Muscle of arm (tissue), 12 donors: Measurements from ENCODE around the gene GPLD1. TPM values are rescaled to one million over a fixed set of nuclear protein-coding genes. Genes with fewer than 3 reads are reported as not detected.

Experiments
- DNase-seq: peaks from one replicate; pipeline ENCODE4 v3.0.0-alpha.2; 2013
- polyA plus RNA-seq, 12 donors: library from polyadenylated mRNA; unstranded; fragments of 120-200 nt; gene quantifications; one replicate each; pipeline ENCODE4 v1.2.1, GENCODE V29; 2013; ENCODE audit not compliant: insufficient read length in 12 of 12

The GPLD1 gene
- polyA plus RNA-seq, 12 donors: 1.4 to 3.5 (median 2.4) TPM; not detected in 2

DNA sequence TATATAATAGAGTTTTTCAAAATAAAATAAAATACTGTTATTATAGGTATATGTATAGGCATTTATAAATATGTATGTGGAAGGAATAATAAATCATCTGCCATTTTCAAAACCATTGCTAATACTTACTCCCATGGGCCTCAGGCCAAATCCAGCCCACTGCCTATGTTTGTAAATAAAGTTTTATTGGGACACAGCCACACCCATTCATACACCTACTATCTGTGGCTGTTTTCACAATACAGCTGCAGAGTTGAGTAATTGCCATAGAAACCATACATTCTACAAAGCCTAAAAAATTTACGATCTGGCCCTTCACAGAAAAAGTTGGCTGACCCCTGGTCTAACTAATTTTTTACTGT is 14.9 kb upstream of the GPLD1 start:
- DNase-seq: no peak

DNA sequence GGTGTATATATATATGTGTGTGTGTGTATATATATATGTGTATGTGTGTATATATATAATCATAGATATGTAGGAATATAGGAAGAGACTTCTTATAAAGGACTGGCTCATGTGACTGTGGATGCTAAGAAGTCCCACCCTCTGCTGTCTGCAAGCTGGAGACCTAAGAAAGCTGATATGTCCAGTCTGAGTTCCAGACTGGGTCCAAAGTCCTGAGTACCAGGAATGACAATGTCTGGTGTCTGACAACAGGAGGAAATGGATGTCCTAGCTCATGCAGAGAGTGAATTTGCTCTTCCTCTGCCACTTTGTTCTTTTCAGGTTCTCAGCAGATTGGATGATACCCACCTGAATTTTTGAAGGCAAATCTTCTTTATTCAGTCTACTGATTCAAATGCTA is 12.5 kb upstream of the GPLD1 start:
- DNase-seq: no peak

DNA sequence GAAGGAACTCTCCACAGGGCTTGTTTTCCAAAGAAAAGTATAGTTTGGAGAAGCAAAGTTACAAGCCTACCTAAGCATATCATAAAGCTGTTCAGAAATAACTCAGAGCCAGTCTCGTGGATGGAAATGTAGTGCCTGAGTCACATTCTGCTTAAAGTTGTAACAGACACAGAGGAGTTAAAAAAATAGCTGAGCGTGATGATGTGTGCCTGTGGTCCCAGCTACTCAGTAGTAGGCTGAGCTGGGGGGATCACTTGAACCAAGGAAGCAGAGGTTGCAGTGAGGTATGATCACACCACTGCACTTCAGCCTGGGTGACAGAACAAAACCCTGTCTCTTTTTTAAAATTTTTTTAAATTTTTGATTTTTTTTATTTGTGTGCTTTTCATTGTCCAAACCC is 12.0 kb upstream of the GPLD1 start:
- DNase-seq: no peak

DNA sequence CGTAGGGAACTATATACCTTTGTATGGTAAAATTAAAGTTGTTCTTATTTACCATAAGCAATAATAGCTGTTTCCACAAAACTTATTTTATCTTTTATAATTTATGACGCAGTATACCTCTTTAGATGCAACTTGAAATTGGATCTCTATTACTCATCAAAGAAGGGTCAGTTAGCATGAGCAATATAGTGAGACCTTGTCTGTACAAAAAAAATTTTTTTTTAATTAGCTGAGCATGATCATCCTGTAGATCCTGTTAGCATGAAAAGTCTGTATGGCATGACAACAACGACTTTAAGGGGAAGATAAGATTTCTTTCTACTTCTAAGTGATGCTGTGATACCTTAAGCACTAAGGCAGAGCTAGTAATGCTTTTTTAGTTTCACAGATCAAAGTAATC is 11.3 kb upstream of the GPLD1 start:
- DNase-seq: no peak

DNA sequence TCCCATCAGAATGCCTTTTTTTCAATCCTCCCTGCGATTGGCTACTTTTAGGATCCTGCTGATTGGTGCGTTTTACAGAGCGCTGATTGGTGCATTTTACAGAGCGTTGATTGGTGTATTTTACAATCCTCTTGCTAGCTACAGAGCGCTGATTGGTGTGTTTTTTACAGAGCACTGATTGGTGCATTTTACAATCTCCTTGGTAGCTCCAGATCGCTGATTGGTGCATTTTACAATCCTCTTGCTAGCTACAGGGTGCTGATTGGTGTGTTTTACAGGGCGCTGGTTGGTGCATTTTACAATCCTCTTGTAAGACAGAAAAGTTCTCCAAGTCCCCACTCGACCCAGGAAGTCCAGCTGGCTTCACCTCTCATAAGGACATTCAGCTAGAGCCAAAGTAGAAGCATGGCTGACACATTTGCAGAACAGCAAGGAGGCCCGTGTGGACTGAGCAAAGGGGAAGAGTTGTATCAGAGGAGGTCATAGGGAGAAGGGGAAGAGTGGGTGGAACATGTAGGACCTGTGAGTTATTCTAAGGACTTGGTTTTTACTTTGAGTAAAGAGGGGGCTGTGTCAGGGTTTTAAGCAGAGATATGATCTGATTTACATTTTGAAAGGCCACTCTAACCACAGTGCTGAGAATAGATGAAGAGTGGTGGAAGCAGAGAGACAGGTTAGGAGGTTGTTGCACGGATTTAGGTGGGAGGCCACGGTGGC is 8.0 kb upstream of the GPLD1 start:
- no peak for DNase-seq

DNA sequence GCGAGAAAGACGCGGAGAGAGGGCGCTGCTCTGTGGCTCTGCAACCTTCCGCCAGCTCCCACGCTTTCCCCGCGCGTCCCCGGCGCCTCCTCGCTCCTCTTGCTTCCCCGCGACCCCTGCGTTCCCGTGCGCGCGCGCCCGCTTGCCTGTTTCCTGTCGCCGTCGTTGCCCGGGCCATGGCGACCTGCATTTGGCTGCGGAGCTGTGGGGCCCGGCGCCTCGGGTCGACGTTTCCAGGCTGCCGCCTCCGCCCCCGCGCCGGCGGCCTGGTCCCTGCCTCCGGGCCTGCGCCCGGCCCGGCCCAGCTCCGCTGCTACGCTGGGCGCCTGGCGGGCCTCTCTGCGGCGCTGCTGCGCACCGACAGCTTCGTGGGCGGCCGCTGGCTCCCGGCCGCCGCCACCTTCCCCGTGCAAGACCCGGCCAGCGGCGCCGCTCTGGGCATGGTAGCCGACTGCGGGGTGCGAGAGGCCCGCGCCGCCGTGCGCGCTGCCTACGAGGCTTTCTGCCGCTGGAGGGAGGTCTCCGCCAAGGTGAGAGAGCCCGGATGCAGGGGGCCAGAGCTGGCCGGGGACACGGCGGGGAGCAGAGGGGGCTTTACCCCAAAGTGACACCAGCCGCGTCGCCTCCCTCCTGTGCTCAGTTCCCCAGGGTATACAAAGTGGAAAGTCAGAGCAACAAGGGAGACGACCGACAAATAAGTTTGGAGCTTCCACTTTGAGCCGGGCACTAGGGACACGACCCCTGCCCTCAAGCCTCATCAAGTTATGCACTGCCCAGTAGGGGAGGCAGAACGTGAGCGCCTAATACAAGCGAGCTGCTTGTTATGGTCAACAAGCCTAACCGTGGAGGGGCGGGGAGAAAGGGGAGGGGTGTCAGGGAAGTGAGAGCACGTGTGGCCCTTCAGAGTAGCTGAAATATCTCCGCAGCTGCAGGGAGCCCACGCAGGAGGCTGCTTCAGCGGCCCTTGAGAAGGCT is 5.7 kb upstream of the GPLD1 start, which contains the start of gene ALDH5A1:
Gene ALDH5A1 (plus strand): TSS at position 149 of the 975 bp plus-strand sequence. CDS start 28 bp downstream, at position 177.
- peak; percentile 66 for DNase-seq

DNA sequence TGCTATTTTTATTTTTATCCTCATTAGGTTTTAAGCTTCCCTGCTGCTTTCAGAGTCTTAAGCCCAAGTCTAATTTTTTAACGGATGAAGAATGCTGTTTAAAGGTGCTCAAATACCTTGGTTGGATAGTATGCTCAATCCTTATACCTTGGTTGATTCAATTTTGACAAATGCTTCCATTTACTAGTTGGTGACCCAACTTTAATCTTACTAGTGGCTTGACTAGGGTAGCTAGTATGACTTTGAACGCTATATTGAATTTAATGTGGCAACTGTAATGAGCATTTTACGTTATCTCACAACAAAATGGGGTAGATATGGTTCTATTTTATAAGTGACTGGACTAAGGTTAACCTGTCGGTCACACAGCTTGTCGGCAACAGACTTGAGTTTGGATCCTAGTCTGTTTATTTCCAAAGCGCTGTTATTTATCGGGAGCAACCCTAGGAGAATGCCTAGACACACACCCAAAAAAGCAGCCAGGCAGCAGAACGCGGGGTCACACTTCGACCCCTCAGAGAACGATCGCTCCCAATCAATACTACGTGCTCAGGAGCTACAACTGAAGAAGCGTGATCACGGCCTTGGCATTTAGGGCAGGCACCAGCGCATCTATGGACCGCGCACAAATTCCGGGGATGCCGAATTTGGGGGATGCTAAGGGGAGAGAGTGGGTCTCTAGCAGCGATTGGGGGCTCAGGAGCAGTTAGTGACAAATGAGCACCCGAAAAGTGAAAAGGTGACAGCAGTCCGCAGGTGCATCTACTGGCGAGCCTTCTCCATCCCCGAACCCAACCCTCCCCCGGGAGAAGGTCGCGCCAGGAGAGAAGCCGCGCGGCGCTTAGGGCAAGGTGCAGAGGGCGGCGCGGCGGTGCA is 4.8 kb upstream of the GPLD1 start:
- no peak for DNase-seq

DNA sequence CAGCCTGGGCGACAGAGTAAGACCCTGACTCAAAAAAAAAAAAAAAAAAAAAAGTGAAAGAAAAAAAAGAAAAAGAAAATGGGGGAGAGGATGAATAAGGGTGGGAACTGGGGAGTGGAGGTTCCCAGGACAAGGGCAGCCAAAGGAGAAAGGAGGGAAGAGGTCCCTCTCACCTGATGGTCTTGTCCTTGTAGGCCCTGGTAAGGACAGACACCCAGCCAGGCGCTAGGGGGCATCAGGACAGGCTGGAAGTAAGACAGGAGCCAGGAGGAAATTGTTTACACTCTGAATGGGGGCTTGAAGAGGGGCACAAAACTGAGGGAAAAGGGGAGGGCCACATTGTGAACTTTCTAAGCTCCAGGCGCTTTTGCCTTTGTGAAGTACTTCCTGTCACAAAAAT is 3.1 kb upstream of the GPLD1 start:
- DNase-seq: no peak

DNA sequence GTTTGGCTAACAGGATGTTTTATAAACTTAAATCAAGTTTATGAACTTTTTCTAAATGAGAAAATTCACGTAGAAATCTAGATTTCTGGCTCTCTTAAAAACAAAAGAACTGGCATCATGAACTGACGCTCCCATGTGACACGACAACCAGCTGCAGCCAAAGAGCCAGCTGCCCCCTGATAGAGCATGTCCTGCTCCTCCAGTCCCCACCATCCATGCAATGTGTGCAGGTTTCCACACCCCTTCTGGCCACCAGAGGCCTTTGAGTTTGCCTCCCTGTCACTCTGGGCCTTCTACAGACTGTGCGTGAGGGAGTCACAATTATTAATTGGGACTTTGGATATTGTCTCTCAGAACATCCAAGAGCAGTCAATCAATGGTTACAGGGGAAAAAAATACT is 1.6 kb upstream of the GPLD1 start:
- no peak for DNase-seq

DNA sequence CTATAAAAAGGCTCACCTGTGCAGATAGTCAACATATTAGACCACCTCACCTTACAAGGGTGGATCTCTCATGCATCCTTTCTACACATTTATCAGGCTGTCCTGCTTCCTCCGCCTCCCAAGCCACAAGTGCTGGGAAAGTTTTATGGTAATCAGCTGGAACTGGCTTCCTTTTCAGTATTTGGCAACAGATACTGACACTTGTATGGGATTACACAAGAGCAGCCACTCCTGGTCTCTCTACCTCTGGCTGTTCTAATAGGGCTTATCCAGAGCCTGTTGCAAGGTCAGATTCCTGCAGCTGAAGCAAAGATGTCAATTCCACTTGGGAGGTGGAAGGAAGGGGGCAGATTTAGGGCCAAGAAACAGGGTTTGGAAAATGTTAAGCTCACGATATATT is 503 bp upstream of the GPLD1 start:
- DNase-seq: peak; percentile 20

DNA sequence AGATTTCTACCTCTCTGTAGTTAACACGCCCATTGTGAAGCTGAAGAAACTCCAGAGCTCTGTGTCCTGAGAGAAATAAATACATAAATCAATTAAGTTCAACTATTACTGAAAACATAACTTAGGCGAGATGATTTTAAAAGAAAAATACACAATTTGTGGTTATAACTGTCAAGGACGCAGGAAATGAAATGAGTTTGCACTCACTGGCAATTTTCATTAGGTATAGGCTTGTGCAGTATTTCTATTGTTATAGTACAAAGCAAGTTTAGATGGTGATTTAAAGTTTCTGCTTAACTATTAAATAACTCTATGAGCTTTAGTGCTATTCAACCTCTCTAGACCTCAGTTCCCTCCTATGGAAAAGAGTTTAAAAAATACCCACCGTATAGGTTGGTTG is 3.3 kb downstream of the GPLD1 start:
- DNase-seq: no peak

DNA sequence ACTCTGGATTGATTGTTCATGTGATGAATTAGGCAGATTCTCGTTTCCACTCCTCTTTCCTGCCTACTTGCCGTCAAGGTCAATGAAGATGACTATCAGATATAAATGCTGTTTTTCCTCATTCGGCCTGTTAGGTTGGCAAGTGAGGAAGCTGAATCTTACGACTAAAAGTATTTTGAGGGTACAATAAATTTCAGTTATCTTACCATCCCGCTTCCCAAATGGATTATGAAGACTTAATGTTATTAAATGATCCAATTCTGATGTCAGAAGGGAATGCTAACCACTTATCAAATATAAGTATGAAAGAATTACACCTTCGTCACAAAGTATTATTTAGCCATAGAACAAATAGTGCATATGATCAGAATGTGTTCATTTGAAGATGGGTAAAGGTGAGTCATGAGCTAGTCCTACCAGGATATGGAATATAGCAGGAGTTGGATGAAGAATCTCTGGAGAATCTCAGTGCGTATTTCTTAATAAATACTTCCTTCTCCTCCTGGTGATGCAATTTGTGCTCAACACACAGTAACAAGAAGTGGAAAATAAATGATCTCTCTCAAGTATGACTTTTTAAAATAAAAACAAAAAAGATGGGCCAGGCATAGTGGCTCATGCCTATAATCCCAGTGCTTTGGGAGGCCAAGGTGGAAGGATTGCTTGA is 4.6 kb downstream of the GPLD1 start:
- no peak for DNase-seq

DNA sequence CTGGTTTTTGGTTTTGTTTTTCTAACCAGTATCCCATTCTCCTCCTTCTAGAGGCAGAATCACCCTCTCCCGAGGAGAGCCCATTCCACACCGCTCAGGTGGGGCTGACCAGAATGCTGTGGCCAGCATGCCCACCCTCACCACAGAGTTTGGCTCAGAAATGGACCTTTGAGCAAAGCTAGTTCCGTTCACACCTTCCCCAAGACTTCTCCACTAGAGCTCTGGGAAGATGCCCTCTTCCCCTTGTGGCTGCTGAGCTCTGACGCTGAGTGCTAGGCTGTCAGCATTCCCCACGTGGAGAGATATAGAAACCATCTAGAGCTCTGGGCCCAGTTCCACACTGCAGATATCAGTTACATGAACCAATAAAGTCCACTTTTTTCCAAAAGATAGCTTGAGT is 7.9 kb downstream of the GPLD1 start:
- no peak for DNase-seq

DNA sequence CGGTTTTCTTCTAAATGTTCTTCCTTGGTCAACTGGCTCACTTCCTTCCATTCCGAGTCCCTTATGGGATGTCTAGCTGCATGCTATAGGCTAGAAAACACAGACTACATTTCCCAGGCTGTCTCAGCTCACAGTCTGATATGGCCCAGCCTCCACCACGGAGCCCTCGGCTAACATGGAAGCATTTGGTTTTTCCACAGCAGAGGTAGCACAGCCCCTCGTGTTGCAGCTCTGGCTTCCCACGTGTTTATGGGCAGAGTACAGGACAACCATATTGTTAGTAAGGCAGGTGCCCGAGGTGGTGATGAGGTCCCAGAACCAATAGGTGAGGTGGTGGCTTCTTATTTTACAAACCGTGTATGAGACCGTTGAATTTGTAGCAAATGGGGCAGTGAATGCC is 8.7 kb downstream of the GPLD1 start:
- no peak for DNase-seq

DNA sequence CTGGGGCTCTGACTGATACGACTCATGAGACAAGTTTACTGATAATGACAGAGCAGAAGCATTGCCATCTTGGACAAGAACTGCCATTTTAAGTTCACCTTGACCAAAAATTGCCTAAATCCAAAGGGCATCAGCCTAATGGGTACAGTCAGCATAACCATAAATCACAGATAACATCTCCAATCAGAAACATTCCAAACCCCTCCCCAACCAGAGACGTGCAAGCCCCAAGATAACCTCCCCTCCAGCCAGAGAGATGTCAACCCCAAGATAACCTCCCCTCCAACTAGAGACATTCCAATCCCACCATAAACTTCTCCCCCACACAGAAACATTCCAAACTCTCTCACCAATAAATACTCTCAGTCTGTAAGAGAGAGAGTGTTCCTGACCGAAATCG is 10.5 kb downstream of the GPLD1 start:
- DNase-seq: no peak

DNA sequence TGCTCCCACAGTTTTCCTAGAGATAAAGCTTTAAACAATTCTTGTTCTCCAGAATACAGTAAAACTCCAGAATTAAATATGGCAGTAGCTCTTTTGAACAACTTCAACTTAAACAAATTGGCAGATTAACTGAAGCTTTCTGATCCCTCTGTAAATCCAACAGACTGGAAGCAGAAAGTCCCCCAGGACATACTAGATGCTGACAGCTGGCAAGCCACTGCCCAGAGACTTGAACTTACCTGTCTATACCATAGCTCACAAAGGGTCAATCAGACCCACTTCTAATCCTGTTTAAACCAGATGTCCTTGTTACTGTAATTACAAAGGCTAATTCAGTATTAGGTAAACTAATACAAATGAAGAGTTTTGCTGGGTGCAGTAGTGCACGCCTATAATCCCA is 12.3 kb downstream of the GPLD1 start:
- DNase-seq: no peak

DNA sequence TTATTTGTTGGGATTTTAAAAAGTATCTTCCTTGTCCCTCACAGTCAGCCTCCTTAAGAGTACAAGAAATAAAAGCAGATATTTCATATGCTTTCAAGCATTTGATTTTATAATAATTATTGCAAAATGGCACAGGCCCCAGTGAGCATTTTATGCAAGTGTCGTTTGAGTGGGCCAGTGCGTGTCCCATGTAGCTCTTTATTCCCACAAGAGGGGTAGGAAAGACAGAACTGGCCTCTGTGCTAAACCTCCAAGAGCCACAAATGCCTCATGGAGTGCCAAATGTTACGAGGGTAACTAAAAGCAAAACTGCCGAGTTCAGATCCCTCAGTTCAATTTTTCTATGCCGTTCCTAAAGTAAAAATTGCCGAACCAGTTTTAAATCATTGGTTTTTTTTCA is 12.7 kb downstream of the GPLD1 start:
- no peak for DNase-seq

DNA sequence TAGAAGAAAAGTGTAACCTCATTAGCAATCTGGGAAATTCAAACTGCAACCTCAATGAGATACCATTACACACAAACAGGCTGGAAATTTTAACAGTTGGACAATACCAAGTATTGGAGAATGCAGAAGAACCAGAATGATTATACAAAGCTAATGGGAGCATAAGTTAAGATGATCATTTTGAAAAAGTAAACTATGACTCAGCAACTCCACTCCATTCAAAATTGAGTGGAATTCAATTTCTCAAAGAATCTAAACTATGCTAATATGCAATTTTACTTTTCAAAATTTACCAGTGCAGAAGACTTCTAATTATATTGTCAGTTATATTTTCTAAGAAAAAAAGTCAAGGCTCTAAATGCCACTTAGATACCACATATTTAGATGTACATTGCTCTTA is 17.2 kb downstream of the GPLD1 start:
- no peak for DNase-seq

DNA sequence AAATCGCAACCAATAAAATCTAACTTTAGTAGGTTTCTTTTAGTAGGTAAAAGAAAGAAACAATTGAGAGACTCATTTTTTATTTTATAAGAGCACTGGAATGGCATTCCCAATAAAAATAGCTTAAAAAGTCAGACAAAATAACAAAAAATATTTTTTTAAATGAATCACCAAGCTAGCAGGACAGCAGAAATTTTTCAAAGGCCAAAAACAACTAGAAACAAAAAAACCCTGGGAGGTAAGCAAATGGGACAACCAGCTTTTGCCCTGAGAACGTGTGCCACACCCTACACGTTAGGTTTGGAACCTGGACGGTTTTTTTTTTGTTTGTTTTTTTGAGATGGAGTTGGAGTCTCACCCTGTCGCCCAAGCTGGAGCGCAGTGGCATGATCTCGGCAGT is 19.6 kb downstream of the GPLD1 start:
- no peak for DNase-seq

DNA sequence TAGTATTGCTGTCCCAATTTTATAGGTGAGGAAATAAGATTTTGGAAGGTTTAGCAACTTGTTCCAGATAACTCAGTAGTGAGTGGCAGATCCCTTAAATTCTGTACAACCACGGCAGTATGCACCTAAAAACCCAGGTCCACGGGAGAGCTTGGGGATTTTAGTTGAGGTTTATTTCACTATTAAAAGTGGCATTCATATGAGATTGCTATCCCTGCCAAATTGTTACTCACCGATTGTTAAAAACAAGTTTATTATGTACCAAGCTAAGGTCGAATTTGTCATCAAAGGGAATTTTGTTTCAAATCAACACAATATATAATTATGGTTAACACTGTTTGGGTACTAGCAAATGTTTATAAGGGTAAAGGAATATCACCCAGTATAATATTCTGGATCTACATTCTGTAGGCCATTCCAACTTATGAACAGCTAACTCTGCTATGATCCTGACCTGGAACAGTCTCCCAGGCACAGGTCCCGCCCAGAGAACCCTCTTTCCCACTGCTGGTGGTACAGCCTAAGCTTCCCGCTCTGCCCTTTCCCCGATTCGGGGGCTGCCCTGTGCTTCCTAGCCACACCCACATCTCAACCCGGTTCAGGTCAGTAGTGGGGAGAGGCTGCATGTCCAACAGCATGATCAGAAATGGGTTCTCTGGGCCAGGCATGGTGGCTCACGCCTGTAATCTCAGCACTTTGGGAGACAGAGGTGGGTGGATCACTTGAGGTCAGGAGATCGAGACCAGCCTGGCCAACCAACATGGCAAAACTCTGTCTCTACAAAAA is 24.9 kb downstream of the GPLD1 start:
- DNase-seq: no peak

DNA sequence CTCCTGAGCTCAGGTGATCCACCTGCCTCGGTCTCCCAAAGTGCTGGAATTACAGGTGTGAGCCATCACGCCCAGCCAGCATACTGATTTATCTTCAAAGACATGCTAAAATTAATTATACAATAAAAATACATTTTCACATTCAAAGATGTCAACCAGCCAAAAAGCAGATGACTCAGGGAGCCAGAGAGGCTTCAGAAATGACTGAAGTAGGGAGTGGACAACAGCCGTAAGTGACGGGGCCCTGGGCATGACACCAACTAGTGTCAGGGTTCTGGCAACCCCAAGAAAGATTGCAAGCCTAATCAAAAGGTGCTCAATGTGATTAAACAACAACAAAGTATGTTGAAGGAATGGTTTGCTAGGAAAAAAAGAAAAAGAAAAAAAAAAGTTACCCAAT is 28.4 kb downstream of the GPLD1 start:
- DNase-seq: no peak
